ENCODE measurements around the gene S1PR4.
"Not testable (repeated sequence)": the region's sequence is repeated elsewhere in the genome, so short reads cannot be mapped to it uniquely, and the experiment has no call there.

Gene S1PR4

GRCh38 chr19:3151563-3152418 lies 26.8 kb upstream of the S1PR4 start:
- DNase-seq (ENCODE audit: low read depth in 1 of 2, low spot score in 1 of 2), result no peak

- no peak for DNase-seq (ENCODE audit: low read depth in 1 of 2, low spot score in 1 of 2)
These were observed 26.2 kb upstream of the S1PR4 start for GRCh38 chr19:3152419-3152780.

- DNase-seq (ENCODE audit: low read depth in 1 of 2, low spot score in 1 of 2), result no peak
These were observed 25.0 kb upstream of the S1PR4 start for GRCh38 chr19:3153286-3154230.

- not testable (repeated sequence) for DNase-seq (ENCODE audit: low read depth in 1 of 2, low spot score in 1 of 2)
These were observed 24.1 kb upstream of the S1PR4 start for GRCh38 chr19:3154447-3154846.

GRCh38 chr19:3154957-3155736 lies 23.4 kb upstream of the S1PR4 start:
- DNase-seq (ENCODE audit: low read depth in 1 of 2, low spot score in 1 of 2), result peak; percentile 54 to 80

- no peak for DNase-seq (ENCODE audit: low read depth in 1 of 2, low spot score in 1 of 2)
These were observed 21.3 kb upstream of the S1PR4 start for GRCh38 chr19:3157096-3157845.

- DNase-seq (ENCODE audit: low read depth in 1 of 2, low spot score in 1 of 2), result no peak
These were observed 19.0 kb upstream of the S1PR4 start for GRCh38 chr19:3159565-3159964.

GRCh38 chr19:3160219-3160618 lies 18.4 kb upstream of the S1PR4 start:
- DNase-seq (ENCODE audit: low read depth in 1 of 2, low spot score in 1 of 2), result no peak

GRCh38 chr19:3161453-3161852 lies 17.1 kb upstream of the S1PR4 start:
- no peak for DNase-seq (ENCODE audit: low read depth in 1 of 2, low spot score in 1 of 2)

- DNase-seq (ENCODE audit: low read depth in 1 of 2, low spot score in 1 of 2), result no peak
These were observed 15.9 kb upstream of the S1PR4 start for GRCh38 chr19:3162418-3163229.

GRCh38 chr19:3163230-3163886 lies 15.2 kb upstream of the S1PR4 start:
- peak; percentile 41 to 70 for DNase-seq (ENCODE audit: low read depth in 1 of 2, low spot score in 1 of 2)

GRCh38 chr19:3163943-3164342 lies 14.6 kb upstream of the S1PR4 start:
- no peak for DNase-seq (ENCODE audit: low read depth in 1 of 2, low spot score in 1 of 2)

- no peak for DNase-seq (ENCODE audit: low read depth in 1 of 2, low spot score in 1 of 2)
These were observed 10.9 kb upstream of the S1PR4 start for GRCh38 chr19:3167533-3168272.

GRCh38 chr19:3171894-3172672 lies 6.5 kb upstream of the S1PR4 start:
- DNase-seq (ENCODE audit: low read depth in 1 of 2, low spot score in 1 of 2), result no peak

GRCh38 chr19:3172673-3173000 lies 5.9 kb upstream of the S1PR4 start:
- not testable (repeated sequence) for DNase-seq (ENCODE audit: low read depth in 1 of 2, low spot score in 1 of 2)

GRCh38 chr19:3175781-3176714 lies 2.5 kb upstream of the S1PR4 start:
- no peak for DNase-seq (ENCODE audit: low read depth in 1 of 2, low spot score in 1 of 2)

All from activated CD4-positive, alpha-beta T cell treated with anti-CD3 and anti-CD28 coated beads, Interleukin-2, amount 50 U/mL, for 24 hours (primary cell).